HL-60/S4 treated with retinoic acid at 250 ng/mL for 4 days and 3 days (cell line): Measurements from ENCODE around the gene CDH8.

Experiments
- in situ Hi-C: fragments of 300-500 bp; cut with MboI; formaldehyde crosslinking; loops from 2 replicates; pipeline ENCODE4 v1.7.0; 2022; ENCODE audit warnings: low sequenced_read_pairs

CDH8 gene

GRCh38 chr16:62033065-62033464, 3.2 kb downstream of the CDH8 start:
- in situ Hi-C loops: no loop called here

- in situ Hi-C loops: no loop called here
These were observed 6.3 kb downstream of the CDH8 start for GRCh38 chr16:62029947-62030346.

GRCh38 chr16:62022688-62023087, 13.6 kb downstream of the CDH8 start:
- in situ Hi-C loops: no loop called here

- in situ Hi-C loops: no loop called here
These were observed 15.1 kb downstream of the CDH8 start for GRCh38 chr16:62021161-62021581.

GRCh38 chr16:62020681-62021080, 15.6 kb downstream of the CDH8 start:
- in situ Hi-C loops: no loop called here

- in situ Hi-C loops: no loop called here
These were observed 16.4 kb downstream of the CDH8 start for GRCh38 chr16:62019851-62020250.

GRCh38 chr16:62018301-62019060, 17.8 kb downstream of the CDH8 start:
- in situ Hi-C loops: no loop called here

GRCh38 chr16:62014319-62014923, 21.8 kb downstream of the CDH8 start:
- in situ Hi-C loops: no loop called here

- in situ Hi-C loops: no loop called here
These were observed 26.1 kb downstream of the CDH8 start for GRCh38 chr16:62010186-62010585.

GRCh38 chr16:61998460-61998859, 37.8 kb downstream of the CDH8 start:
- in situ Hi-C loops: no loop called here

GRCh38 chr16:61993108-61993507, 43.1 kb downstream of the CDH8 start:
- in situ Hi-C loops: no loop called here

GRCh38 chr16:61987474-61988012, 48.7 kb downstream of the CDH8 start:
- in situ Hi-C loops: no loop called here

- in situ Hi-C loops: no loop called here
These were observed 67.2 kb downstream of the CDH8 start for GRCh38 chr16:61969077-61969382.

GRCh38 chr16:61968242-61969076, 67.8 kb downstream of the CDH8 start:
- in situ Hi-C loops: no loop called here

GRCh38 chr16:61957075-61957855, 79.0 kb downstream of the CDH8 start:
- in situ Hi-C loops: no loop called here

GRCh38 chr16:61952841-61953240, 83.4 kb downstream of the CDH8 start:
- in situ Hi-C loops: no loop called here

- in situ Hi-C loops: no loop called here
These were observed 87.8 kb downstream of the CDH8 start for GRCh38 chr16:61948414-61948813.

- in situ Hi-C loops: no loop called here
These were observed 90.2 kb downstream of the CDH8 start for GRCh38 chr16:61946019-61946418.

GRCh38 chr16:61945511-61945910, 90.7 kb downstream of the CDH8 start:
- in situ Hi-C loops: no loop called here

GRCh38 chr16:61944004-61944403, 92.2 kb downstream of the CDH8 start:
- in situ Hi-C loops: no loop called here

- in situ Hi-C loops: no loop called here
These were observed 95.6 kb downstream of the CDH8 start for GRCh38 chr16:61940611-61941010.
